ENCODE data around the gene GMNN. TPM values are rescaled to one million over a fixed set of nuclear protein-coding genes. Genes with fewer than 3 reads are reported as not detected.

GMNN gene
- total RNA-seq, 1 experiment from 2014 or later: 98.5 TPM

- Mint-ChIP-seq H3K4me1 (no peaks in the 10 kb centered on the region), H3K9me3 (no peaks in the 10 kb centered on the region)
- no peak for TF ChIP-seq MAX (CRISPR knock-in tag; IDR thresholded peaks at IDR 0.05)
- TF ChIP-seq, protein P1, sequence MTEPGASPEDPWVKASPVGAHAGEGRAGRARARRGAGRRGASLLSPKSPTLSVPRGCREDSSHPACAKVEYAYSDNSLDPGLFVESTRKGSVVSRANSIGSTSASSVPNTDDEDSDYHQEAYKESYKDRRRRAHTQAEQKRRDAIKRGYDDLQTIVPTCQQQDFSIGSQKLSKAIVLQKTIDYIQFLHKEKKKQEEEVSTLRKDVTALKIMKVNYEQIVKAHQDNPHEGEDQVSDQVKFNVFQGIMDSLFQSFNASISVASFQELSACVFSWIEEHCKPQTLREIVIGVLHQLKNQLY (CRISPR knock-in tag; IDR thresholded peaks at IDR 0.05): no peak
Observed at GRCh38 chr6:24807584-24807983, 32.8 kb downstream of the GMNN start.

DNA sequence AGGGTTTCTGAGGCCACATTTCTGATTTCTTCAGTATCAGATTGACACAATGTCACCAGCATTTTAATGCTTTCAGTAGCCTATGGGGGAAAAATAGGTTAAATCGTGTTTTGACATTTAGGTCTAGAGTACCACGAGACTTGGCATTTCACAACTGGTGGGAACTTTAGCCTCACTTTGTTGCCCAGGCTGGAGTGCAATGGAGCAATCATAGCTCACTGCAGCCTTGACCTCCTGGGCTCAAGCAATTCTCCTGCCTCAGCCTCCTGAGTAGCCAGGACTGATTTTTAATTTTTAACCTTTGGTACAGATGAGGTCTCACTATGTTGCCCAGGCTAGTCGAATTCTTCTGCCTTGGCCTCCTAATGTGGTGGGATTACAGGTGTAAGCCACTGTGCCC, 35.0 kb downstream of the GMNN start:
- H3K36me3 Mint-ChIP-seq: no peaks in the 10 kb centered on the region
- ChIA-PET POLR2A (no interaction called here), CTCF (interaction anchor here (0.7 to 1.0 kb wide), 2 partner anchors 208 to 263 kb away, joined by 3 read pairs; no protein-coding TSS in a partner anchor)
- H3K4me3 Mint-ChIP-seq: no peak overlapping the region
- no peak overlapping the region for H3K27ac Mint-ChIP-seq
- no peak for TF ChIP-seq ZNF423 (CRISPR knock-in tag; IDR thresholded peaks at IDR 0.05)
- peak; percentile 46; the same call in 1 of the 2 replicates for TF ChIP-seq GABPB1 (CRISPR knock-in tag; IDR thresholded peaks at IDR 0.05)
- TF ChIP-seq, protein P2, sequence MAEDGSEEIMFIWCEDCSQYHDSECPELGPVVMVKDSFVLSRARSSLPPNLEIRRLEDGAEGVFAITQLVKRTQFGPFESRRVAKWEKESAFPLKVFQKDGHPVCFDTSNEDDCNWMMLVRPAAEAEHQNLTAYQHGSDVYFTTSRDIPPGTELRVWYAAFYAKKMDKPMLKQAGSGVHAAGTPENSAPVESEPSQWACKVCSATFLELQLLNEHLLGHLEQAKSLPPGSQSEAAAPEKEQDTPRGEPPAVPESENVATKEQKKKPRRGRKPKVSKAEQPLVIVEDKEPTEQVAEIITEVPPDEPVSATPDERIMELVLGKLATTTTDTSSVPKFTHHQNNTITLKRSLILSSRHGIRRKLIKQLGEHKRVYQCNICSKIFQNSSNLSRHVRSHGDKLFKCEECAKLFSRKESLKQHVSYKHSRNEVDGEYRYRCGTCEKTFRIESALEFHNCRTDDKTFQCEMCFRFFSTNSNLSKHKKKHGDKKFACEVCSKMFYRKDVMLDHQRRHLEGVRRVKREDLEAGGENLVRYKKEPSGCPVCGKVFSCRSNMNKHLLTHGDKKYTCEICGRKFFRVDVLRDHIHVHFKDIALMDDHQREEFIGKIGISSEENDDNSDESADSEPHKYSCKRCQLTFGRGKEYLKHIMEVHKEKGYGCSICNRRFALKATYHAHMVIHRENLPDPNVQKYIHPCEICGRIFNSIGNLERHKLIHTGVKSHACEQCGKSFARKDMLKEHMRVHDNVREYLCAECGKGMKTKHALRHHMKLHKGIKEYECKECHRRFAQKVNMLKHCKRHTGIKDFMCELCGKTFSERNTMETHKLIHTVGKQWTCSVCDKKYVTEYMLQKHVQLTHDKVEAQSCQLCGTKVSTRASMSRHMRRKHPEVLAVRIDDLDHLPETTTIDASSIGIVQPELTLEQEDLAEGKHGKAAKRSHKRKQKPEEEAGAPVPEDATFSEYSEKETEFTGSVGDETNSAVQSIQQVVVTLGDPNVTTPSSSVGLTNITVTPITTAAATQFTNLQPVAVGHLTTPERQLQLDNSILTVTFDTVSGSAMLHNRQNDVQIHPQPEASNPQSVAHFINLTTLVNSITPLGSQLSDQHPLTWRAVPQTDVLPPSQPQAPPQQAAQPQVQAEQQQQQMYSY (CRISPR knock-in tag; IDR thresholded peaks at IDR 0.05): no peak
- no peak for TF ChIP-seq IRF1 (CRISPR knock-in tag; IDR thresholded peaks at IDR 0.05)
- TF ChIP-seq PRRX2 (CRISPR knock-in tag; IDR thresholded peaks at IDR 0.05): no peak
- TF ChIP-seq, protein P3, sequence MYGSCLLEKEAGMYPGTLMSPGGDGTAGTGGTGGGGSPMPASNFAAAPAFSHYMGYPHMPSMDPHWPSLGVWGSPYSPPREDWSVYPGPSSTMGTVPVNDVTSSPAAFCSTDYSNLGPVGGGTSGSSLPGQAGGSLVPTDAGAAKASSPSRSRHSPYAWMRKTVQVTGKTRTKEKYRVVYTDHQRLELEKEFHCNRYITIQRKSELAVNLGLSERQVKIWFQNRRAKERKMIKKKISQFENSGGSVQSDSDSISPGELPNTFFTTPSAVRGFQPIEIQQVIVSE (CRISPR knock-in tag; IDR thresholded peaks at IDR 0.05; ENCODE audit: borderline replicate concordance): no peak
- DNase-seq (ENCODE audit: low spot score) (no peak), ATAC-seq (no peak)
- H3K9me3 Mint-ChIP-seq: no peaks in the 10 kb centered on the region
- no peaks in the 10 kb centered on the region for H3K4me1 Mint-ChIP-seq
- H3K27me3 Mint-ChIP-seq (ENCODE audit: low read depth): no peaks in the 10 kb centered on the region

More at GRCh38 chr6:24807584-24807983, 32.8 kb downstream of the GMNN start:
- ChIA-PET POLR2A (interaction anchor here (1.5 kb wide), 1 partner anchor 11 kb away, joined by 5 read pairs; no protein-coding TSS in a partner anchor), CTCF (interaction anchor here (0.6 kb wide), 1 partner anchor 212 kb away, joined by 4 read pairs; no protein-coding TSS in a partner anchor)
- Mint-ChIP-seq H3K4me3 (no peak overlapping the region), H3K27ac (no peak overlapping the region), H3K27me3 (ENCODE audit: low read depth) (no peaks in the 10 kb centered on the region), H3K36me3 (no peaks in the 10 kb centered on the region)
- DNase-seq (ENCODE audit: low spot score) (no peak), ATAC-seq (no peak)

- Mint-ChIP-seq H3K9me3 (no peaks in the 10 kb centered on the region), H3K4me1 (peaks cover 2% of the 10 kb centered on the region; the same call in 1 of the 2 replicates), H3K36me3 (no peaks in the 10 kb centered on the region), H3K27me3 (ENCODE audit: low read depth) (no peaks in the 10 kb centered on the region), H3K27ac (no peak overlapping the region; the same call in 1 of the 2 replicates), H3K4me3 (no peak overlapping the region)
- DNase-seq (ENCODE audit: low spot score): no peak
- ATAC-seq: no peak
- ChIA-PET CTCF (interaction anchor here (1.3 kb wide), 1 partner anchor 199 kb away, joined by 8 read pairs; no protein-coding TSS in a partner anchor), POLR2A (interaction anchor here (1.3 kb wide), 1 partner anchor 11 kb away, joined by 5 read pairs; no protein-coding TSS in a partner anchor)
- no peak for TF ChIP-seq IRF1 (CRISPR knock-in tag; IDR thresholded peaks at IDR 0.05)
- TF ChIP-seq HMGA2 (CRISPR knock-in tag; IDR thresholded peaks at IDR 0.05): no peak
- no peak for TF ChIP-seq ZNF121 (CRISPR knock-in tag; IDR thresholded peaks at IDR 0.05)
- TF ChIP-seq FOXK1 (CRISPR knock-in tag; IDR thresholded peaks at IDR 0.05): no peak
- no peak for TF ChIP-seq ETV6 (CRISPR knock-in tag; IDR thresholded peaks at IDR 0.05)
- no peak for TF ChIP-seq ATF1 (CRISPR knock-in tag; IDR thresholded peaks at IDR 0.05)
- no peak for TF ChIP-seq AFF4 (CRISPR knock-in tag; IDR thresholded peaks at IDR 0.05; ENCODE audit: borderline replicate concordance)
- no peak for TF ChIP-seq KAT7 (CRISPR knock-in tag; IDR thresholded peaks at IDR 0.05; ENCODE audit: borderline replicate concordance)
- TF ChIP-seq ZNF512 (CRISPR knock-in tag; IDR thresholded peaks at IDR 0.05; ENCODE audit: borderline replicate concordance): no peak
- TF ChIP-seq CREM (CRISPR knock-in tag; IDR thresholded peaks at IDR 0.05): no peak
Observed at GRCh38 chr6:24818346-24818745, 43.6 kb downstream of the GMNN start.
